Testis (tissue), 3 donors: Measurements from ENCODE around the gene MEIKIN. TPM values are rescaled to one million over a fixed set of nuclear protein-coding genes. Genes with fewer than 3 reads are reported as not detected.

ENCODE experiments used
- DNase-seq: peaks from one replicate; pipeline ENCODE4 v3.0.0-alpha.2; 2019
- H3K27ac ChIP-seq, 2 donors: fragments of 200-600 bp; sonication (generic); one replicate each; pipeline ENCODE4 v1.5.1; 2019
- H3K27me3 ChIP-seq: fragments of 200-600 bp; sonication (generic); one replicate; pipeline ENCODE4 v1.5.1; 2019
- H3K36me3 ChIP-seq: fragments of 200-600 bp; sonication (generic); one replicate; pipeline ENCODE4 v1.5.1; 2017; ENCODE audit warnings: low read depth; ENCODE audit errors: missing control alignments
- H3K4me1 ChIP-seq: fragments of 200-600 bp; sonication (generic); one replicate; pipeline ENCODE4 v1.5.1; 2019
- H3K4me3 ChIP-seq, 2 donors: fragments of 200-600 bp; sonication (generic); one replicate each; pipeline ENCODE4 v1.5.1; 2017 to 2019
- H3K9me3 ChIP-seq: fragments of 200-600 bp; sonication (generic); one replicate; pipeline ENCODE4 v1.5.1; 2017
- CTCF ChIP-seq, 3 experiments: fragments of 450-650 bp in 2 of 3; fragments of 200-600 bp in 1 of 3; sonication (generic) in 1 of 3; IDR thresholded peaks; one replicate each; pipeline ENCODE4 v1.5.1; 2016 to 2019; ENCODE audit warnings: antibody characterized with exemption in 3 of 3, mild to moderate bottlenecking in 2 of 3, moderate library complexity in 1 of 3
- POLR2A ChIP-seq: fragments of 450-650 bp; IDR thresholded peaks from one replicate; pipeline ENCODE4 v1.6.1; 2017; ENCODE audit warnings: antibody characterized with exemption, mild to moderate bottlenecking, moderate library complexity
- WGBS, 2 donors: methylation state at CpG; one replicate each; pipeline ENCODE4 v1.1.5; 2018; 5-methylcytosine and 5-hydroxymethylcytosine counted together
- intact Hi-C: fragments of 100-400 bp; cut with DNase I; formaldehyde crosslinking; loops from one replicate; pipeline ENCODE4 v1.15.1; 2023; ENCODE audit warnings: low total_unique reads
- polyA plus RNA-seq: library from polyadenylated mRNA; stranded (reverse); fragments of 350-450 nt; fragmentation: Illumina TruSeq; extraction: RNeasy Lipid Tissue Mini Kit (QIAGEN cat#74804); gene quantifications from one replicate; pipeline ENCODE4 v1.2.3, GENCODE V29; 2014; ENCODE audit warnings: low read depth, low replicate concordance; ENCODE audit not compliant: insufficient read depth
- total RNA-seq, 2 donors: library from RNA; depleted of rRNA; stranded (reverse); fragments of >200 nt; gene quantifications; one replicate each; pipeline ENCODE4 v1.2.3, GENCODE V29; 2016

The MEIKIN gene
- total and polyA plus RNA-seq, 3 donors from 2014 or later, result 13.6 to 27.0 (median 15.1) TPM

DNA sequence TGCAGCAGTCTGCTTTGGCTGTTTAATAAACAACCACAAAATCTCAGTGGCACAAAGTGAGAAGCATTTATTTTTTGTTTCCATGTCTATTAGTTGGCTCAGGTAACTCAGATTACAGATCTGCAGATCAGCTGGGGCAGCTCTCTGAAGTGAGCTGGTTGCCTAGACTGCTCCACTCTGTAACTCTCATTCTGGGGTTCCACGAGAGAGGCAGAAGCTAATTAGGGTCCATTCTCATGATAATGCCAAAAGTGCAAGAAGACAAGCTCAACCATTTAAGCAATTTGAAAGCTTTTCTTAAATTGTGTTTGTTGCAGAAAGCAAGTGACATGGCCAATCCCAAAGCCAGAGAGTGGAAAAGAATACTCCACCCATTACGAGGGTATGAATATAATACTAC, 13.2 kb downstream of the MEIKIN start:
- Histone ChIP-seq H3K9me3 (no peaks in the 10 kb centered on the region), H3K27me3 (no peaks in the 10 kb centered on the region), H3K4me3 (no peak overlapping the region), H3K4me1 (no peaks in the 10 kb centered on the region), H3K27ac (no peak overlapping the region), H3K36me3 (no peaks in the 10 kb centered on the region)
- WGBS, 2 donors, result 62 to 70% methylated on average over 2 of the region's 2 CpGs
- DNase-seq, result no peak
- TF ChIP-seq POLR2A (no peak), CTCF (IDR thresholded peaks at IDR 0.05) (no peak)
- intact Hi-C loops, result no loop called here

- no peak for TF ChIP-seq POLR2A
- no peak for TF ChIP-seq CTCF (IDR thresholded peaks at IDR 0.05)
Measured at GRCh38 chr5:131928957-131929356, 16.5 kb downstream of the MEIKIN start.

DNA sequence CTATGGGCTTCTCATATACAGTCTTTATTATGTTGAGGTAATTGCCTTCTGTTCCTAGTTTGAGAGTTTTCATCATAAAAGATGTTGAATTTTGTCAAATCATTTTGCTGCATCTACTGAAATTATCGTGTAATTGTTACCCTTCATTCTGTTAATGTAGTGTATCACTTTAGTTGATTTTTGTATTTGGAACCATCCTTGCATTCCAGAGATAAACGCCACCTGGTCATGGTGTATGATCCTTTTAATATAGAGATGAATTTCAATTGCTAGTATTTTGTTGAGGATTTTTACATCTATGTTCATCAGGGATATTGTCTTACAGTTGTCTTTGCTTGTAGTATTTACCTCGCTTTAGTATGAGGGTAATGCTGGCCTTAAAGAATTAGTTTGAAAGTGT, 19.3 kb downstream of the MEIKIN start:
- no peak for TF ChIP-seq CTCF (IDR thresholded peaks at IDR 0.05)
- Histone ChIP-seq H3K4me1 (no peaks in the 10 kb centered on the region), H3K36me3 (no peaks in the 10 kb centered on the region), H3K4me3 (no peak overlapping the region), H3K27ac (no peak overlapping the region), H3K9me3 (no peaks in the 10 kb centered on the region), H3K27me3 (no peaks in the 10 kb centered on the region)
- intact Hi-C loops, result no loop called here
- no peak for DNase-seq
- WGBS, 2 donors, result 76 to 94% methylated on average over 3 of the region's 3 CpGs

More at GRCh38 chr5:131928957-131929356, 16.5 kb downstream of the MEIKIN start:
- Histone ChIP-seq H3K4me3 (no peak overlapping the region), H3K27me3 (no peaks in the 10 kb centered on the region), H3K4me1 (no peaks in the 10 kb centered on the region), H3K9me3 (no peaks in the 10 kb centered on the region), H3K27ac (no peak overlapping the region), H3K36me3 (no peaks in the 10 kb centered on the region)
- no peak for DNase-seq
- intact Hi-C loops, result no loop called here

DNA sequence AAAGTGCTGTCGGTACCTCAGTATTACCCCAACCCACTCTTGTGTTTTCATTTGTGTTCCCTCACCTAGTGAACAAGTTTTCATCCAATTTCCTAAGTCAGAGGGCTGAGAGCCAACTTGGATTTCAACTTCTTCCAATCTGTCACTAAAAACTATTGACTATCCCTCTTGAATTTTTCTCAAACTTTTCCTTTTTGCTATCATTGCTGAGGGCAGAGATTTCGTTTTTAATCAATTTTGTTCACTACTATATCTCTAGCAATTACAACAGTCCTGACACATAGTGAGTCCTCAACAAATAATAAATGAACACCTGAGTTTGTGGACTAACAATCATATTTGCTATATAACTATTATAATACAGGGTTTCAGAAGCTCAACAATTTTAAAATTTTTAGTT, 29.0 kb downstream of the MEIKIN start:
- 58 to 76% methylated on average over 2 of the region's 2 CpGs for WGBS, 2 donors
- no peaks in the 10 kb centered on the region for H3K4me1 ChIP-seq
- no peak overlapping the region for H3K4me3 ChIP-seq
- no peaks in the 10 kb centered on the region for H3K27me3 ChIP-seq
- TF ChIP-seq CTCF (IDR thresholded peaks at IDR 0.05), result no peak
- TF ChIP-seq POLR2A, result no peak
- H3K36me3 ChIP-seq, result no peaks in the 10 kb centered on the region
- no peak for DNase-seq
- intact Hi-C loops, result no loop called here
- no peak overlapping the region for H3K27ac ChIP-seq
- no peaks in the 10 kb centered on the region for H3K9me3 ChIP-seq

DNA sequence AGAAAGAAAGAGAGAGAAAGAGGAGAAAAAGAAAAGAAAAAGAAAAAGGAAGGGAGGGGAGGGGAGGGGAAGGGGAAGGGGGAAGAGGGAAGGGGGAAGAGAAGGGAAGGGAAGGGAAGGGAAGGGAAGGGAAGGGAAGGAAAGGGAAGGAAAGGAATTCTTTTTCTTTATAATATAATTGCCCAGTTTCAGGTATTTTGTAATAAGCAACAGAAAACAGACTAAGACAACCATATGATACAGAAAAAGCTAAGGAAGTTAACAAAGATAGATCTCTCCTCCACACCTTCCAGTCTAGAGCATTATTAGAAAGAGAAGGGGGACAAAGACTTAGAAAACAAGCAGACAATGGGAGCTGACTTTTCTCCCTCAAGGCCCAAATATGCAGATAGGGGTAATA, 31.0 kb downstream of the MEIKIN start:
- Histone ChIP-seq H3K9me3 (no peaks in the 10 kb centered on the region), H3K36me3 (no peaks in the 10 kb centered on the region), H3K27me3 (no peaks in the 10 kb centered on the region), H3K4me3 (no peak overlapping the region), H3K4me1 (no peaks in the 10 kb centered on the region), H3K27ac (no peak overlapping the region)
- intact Hi-C loops, result no loop called here
- TF ChIP-seq CTCF (IDR thresholded peaks at IDR 0.05), result no peak
- no peak for TF ChIP-seq POLR2A
- DNase-seq, result no peak
